NOMO-1 treated with DMSO at 0.1 percent for 48 hours (cell line): ENCODE results near the gene DGLUCY.
A peak's percentile ranks its signal among the peaks of the same experiment; 100 is the strongest.
"Not testable (repeated sequence)": the region's sequence is repeated elsewhere in the genome, so short reads cannot be mapped to it uniquely, and the experiment has no call there.

Source experiments
- DNase-seq: peaks from one replicate; lab custom pipeline; 2025; ENCODE audit not compliant: unreplicated experiment; lab: John Stamatoyannopoulos, UW

The DGLUCY gene

GRCh38 chr14:91232052-91232451 lies 118.2 kb downstream of the DGLUCY start:
- no peak for DNase-seq

DNA sequence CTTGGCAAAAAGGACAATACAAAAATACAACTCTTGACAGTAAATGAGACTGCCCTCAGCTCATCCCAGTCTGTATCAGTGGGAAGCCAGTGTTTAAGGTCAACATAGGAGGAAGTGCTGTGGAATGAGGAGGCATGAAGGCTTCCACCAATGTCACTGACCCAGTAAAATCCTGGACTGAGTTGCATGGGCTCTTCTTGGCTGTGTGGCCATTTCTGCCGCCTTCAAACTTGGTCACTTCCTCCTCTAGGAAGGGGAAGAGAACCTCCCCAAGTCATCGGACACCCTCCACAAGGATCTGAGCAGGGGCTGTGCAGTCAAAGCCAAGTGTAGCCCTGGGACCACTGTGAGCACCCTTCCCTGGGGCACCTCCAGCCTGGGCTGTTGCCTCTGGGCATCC lies 118.7 kb downstream of the DGLUCY start:
- DNase-seq = no peak

DNA sequence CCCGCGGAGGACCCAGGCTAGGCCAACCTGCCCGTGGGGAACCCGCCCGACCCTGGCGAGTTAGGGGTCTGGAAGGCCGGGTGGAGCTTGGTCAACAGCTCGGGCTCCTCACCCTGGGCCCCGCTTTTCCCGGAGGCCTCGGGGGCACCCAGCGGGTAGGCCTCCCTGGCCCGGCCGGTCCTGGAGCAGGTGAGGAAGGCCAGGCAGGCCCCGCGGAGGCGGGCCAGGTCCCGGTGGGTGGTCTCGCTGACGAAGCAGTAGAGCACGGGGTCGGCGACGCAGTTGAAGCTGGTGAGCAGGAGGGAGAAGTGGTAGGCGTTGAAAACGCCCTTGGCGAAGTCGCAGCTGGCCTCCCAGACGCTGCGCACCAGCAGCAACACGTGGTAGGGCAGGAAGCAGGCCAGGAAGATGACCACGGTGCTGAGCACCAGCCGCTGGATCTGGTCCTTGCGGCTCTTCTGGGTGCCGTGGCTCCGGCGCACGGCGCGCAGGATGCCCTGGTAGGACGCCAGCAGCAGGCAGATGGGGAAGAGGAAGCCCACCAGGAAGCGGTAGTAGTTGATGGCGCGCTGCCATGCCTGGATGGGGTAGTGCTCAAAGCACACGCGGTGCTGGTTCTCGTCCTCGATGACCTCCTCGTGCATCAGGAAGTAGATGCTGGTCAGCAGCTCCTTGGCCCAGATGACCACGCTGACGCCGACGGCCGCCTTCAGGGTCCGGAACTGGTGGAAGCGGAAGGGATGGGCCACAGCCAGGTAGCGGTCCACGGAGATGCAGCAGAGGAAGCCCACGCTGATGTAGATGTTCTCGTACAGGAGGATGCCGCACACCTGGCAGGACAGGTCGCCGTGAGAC lies 120.3 kb downstream of the DGLUCY start:
- no peak for DNase-seq

DNA sequence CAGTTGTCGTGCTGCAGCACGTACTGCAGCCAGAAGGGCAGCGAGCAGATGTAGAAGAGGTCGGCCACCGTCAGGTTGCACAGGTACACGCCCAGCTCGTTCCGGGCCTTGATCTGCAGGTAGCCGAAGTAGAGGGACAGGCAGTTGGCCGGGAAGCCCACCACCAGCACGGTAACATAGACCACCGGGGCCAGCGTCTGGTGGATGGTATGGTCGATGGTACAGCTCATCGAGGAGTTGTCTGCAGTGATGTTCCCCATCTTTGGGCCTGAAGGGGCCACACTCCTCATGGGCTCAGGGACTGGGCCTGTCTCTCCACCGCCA lies 120.9 kb downstream of the DGLUCY start:
- DNase-seq = no peak

DNA sequence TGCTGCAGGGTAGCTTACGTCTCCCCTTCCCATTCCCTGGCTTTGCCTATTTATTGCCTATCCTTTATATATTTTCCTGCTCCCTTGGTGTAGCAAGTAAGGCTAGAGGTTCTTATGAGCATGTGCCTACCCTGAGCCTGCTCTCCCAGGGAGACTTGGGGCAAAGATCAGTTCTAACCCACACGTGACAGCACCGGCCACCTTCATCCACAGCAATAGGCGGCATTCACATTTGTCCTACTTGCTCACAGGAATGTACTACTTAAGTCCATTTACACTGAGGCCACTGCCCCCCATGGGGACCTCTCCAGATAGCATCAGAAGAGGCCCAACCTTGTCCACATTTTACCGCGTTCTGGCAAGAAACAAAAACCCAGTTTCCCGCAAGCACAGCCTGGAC lies 122.0 kb downstream of the DGLUCY start:
- DNase-seq = no peak

- no peak for DNase-seq
These were observed 123.3 kb downstream of the DGLUCY start for GRCh38 chr14:91237219-91237618.

- DNase-seq = no peak
These were observed 124.2 kb downstream of the DGLUCY start for GRCh38 chr14:91238085-91238484.

DNA sequence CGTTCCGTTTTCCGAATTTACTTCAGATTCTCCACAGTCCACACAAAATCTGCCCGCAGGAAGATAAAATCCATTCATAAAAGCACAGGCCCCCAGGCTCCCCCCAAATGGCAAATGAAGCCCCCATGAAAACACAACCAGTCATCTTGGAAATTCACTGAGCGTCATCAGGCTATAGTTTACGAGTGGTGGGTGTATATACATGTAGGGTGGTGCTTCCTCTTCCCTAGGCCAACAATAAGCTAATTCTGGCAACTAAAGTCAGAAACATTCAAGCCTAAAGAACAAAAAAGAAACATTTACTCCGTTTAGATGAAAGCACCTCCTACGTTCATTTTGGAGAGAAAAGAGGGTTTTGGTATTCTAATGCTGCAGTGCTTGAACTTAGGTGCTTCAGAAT lies 124.8 kb downstream of the DGLUCY start:
- DNase-seq = no peak

DNA sequence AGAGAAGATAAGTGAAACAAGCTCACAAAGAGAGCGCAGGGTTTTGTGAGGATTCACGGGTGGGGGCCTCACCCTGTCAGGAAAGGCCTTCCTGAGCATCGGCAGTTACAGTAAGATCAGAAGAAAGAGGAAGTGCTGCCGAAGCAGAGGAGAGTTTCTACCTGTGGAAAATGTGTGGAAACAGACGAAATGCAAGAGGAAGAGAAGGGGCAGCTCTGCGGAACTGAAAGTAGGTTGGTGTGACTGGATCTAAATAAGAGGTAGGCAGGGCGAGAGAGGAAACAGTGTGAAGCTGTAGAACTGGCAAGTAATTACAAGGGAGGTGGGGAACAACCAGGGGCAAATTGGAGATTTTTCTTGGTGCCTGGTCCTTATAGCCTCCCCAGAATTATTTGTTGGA lies 128.0 kb downstream of the DGLUCY start:
- DNase-seq = peak; percentile 99

- no peak for DNase-seq
These were observed 128.8 kb downstream of the DGLUCY start for GRCh38 chr14:91242635-91243034.

DNA sequence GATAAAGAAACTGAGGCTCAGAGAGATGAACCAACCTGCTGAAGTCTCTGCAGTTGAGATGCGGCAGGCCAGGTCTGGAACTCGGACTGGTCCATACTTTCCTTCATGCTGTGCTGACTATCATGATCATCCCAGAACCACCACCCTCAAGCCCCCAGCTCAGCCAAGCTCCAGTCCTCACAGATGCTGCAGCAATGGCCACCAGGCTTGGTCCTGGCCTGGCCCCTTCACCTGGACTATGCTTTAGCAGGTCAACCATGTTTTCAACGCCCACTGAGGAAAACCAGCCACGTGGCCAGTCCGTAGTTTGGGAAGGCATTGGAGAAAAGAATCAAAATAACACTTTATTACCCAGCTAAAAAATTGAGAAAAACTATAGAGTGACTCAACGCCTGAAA lies 129.2 kb downstream of the DGLUCY start:
- no peak for DNase-seq

DNA sequence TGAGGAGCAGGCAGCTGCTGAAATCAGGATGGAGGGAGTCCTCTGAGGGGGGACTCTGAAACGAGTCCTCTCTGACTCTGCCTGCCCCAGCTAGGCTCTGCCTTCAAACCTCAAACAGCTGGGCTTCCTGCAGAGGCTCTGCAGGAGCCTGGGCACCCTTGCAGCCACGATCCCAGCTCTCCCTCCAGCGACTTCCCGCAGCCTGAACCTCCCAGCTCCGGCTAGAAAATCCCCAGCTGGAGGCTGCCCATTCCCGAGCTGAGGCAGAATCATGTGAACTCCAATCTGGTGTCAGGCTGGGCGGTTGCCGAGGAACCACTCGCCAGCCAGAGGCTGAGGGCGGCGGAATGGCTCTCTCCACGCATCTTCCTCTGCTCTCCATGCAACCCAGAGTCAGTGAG lies 130.6 kb downstream of the DGLUCY start, which contains the start of gene GPR68:
Gene GPR68 (minus strand): TSS at position 204 of the 401 bp plus-strand sequence. CDS start 9,654 bp downstream, outside the sequence.
- no peak for DNase-seq

GRCh38 chr14:91245029-91245428 lies 131.2 kb downstream of the DGLUCY start:
- no peak for DNase-seq

DNA sequence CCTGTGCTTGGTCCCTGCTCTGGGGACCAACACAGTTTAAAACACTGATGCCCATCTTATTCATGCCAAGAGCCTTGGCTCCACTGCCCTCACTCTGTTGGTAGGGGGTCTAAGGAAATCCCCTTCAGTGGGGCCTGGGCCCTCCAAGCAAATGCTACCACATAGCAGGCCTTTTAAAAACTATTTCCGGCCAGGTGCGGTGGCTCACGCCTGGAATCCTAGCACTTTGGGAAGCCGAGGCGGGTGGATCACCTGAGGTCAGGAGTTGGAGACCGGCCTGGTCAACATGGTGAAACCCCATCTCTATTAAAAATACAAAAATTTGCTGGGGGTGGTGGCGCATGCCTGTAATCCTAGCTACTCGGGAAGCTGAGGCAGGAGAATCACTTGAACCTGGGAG lies 131.7 kb downstream of the DGLUCY start:
- not testable (repeated sequence) for DNase-seq

GRCh38 chr14:91246051-91246852 lies 132.4 kb downstream of the DGLUCY start:
- no peak for DNase-seq

DNA sequence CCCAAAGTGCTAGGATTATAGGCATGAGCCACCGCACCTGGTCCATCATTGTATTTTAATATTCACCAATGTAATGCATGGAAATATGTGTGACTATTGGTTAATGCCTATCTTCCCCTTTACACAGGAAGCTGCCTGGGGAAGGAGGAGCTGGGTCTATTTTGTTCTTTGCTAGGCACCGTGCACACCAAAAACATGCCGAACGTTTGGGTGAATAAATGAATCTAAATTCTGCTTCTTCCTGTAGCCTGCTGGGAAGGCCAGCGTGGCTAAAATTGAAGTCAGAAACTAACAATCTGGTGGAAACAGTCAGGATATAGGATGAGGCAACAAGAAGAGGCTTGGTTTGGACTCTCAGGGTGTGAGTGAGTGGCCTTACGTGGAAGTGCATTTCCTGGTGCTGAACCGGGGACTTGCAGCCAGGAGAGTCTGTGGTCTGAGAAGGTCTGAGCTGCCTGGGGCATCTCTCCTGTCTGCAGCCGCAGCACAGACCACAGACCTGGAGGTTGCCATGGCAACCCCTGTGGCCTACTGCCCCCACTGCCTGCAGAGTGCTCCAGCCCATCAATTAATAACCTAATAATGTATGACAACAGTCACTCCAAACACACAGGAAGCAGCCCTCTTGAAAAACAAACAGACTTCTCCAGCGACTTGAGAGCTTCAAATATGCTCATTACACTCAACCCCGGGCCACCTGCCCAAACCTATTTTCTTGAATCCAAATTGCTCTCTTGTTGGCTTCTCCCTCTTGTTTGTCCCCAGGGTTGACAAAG lies 136.2 kb downstream of the DGLUCY start:
- DNase-seq = peak; percentile 75

- no peak for DNase-seq
These were observed 137.0 kb downstream of the DGLUCY start for GRCh38 chr14:91250912-91251311.

DNA sequence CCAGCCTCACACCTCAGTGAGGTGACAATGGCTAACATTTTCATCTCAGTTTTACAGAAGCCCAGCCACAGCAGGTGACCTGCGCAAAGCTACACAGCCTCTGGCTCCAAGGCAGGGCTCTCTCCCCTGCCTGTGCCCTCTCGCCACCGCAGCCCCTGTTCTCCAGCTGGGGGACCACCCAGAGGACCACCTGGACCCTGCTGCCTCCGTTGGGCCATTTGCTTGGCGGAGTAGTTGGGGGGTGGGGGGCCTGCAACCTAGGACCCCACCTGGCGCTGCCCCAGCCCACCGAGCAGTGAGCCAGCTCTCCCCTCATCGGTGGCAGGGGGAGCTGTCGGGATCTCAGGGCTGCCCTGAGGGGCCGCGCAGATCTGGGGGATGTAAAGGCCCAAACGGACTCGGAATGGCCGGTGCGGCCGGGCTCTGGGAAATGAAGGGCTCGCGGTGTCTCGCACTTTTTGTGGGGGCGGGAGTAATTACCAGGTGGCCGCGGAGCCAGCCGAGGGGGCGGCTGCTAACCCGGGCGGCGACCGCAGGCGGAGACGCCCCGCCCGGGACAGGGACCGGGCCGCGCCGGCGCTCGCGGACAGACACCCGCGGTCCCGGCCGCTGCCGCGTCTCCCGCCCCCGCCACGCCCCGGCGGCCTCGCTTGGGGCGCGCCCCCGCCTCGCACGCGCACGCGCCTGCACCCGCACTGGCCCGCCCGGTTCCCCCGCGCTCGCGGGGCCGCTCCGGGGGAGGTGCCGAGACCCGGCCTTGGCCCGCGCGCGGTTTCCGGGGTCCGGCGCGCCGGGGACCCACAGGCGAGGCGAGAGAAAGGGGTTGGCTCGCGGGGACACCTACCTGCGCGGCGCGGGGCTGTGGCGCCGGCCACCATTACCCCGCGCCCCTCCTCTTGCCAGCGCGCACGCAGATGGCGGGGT lies 139.3 kb downstream of the DGLUCY start:
- no peak for DNase-seq

- no peak for DNase-seq
These were observed 140.0 kb downstream of the DGLUCY start for GRCh38 chr14:91253795-91254323.

- peak; percentile 13 for DNase-seq
These were observed 140.6 kb downstream of the DGLUCY start for GRCh38 chr14:91254461-91254860.
